OCI-LY7 (cell line): ENCODE results near the gene LSAMP. TPM values are rescaled to one million over a fixed set of nuclear protein-coding genes. Genes with fewer than 3 reads are reported as not detected.

Experiments used
- BruUV-seq: library from RNA; stranded (reverse); fragments of 400-500 nt; replicated peaks from 2 replicates; lab custom pipeline; 2021; lab: Mats Ljungman, UMichigan
- CTCF ChIA-PET: fragments of 300-600 bp; sonication (Branson Sonifier 250); formaldehyde crosslinking; loops from one replicate; lab custom pipeline; 2022; ENCODE audit warnings: antibody characterized with exemption; ENCODE audit not compliant: unreplicated experiment; lab: Charles Lee
- POLR2A ChIA-PET: fragments of 300-600 bp; sonication (Branson Sonifier 250); formaldehyde crosslinking; loops from one replicate; lab custom pipeline; 2022; ENCODE audit warnings: antibody characterized with exemption; lab: Charles Lee
- DNase-seq: peaks from one replicate; pipeline ENCODE4 v3.0.0-alpha.2; 2015; ENCODE audit warnings: low spot score
- H2AFZ ChIP-seq: fragments of 200-600 bp; sonication (generic), shearing (Covaris generic); 2 replicates; pipeline ENCODE4 v1.6.1; 2014; ENCODE audit warnings: mild to moderate bottlenecking, antibody characterized with exemption, low read length, moderate library complexity
- H3K27ac ChIP-seq: fragments of 200-600 bp; sonication (generic); 2 replicates; pipeline ENCODE4 v1.5.1; 2014; ENCODE audit warnings: mixed run types, low read depth, mild to moderate bottlenecking, moderate library complexity, low read length, inconsistent platforms; ENCODE audit not compliant: poor library complexity, severe bottlenecking
- H3K36me3 ChIP-seq: fragments of 200-600 bp; sonication (generic); 2 replicates; pipeline ENCODE4 v1.6.1; 2014; ENCODE audit warnings: mild to moderate bottlenecking, antibody characterized with exemption, low read length, moderate library complexity, mixed read lengths; ENCODE audit not compliant: insufficient read depth
- H3K4me1 ChIP-seq: fragments of 200-600 bp; sonication (generic); 2 replicates; pipeline ENCODE4 v1.5.1; 2014; ENCODE audit warnings: mild to moderate bottlenecking, low read length; ENCODE audit not compliant: insufficient read depth, poor library complexity, severe bottlenecking
- H3K4me2 ChIP-seq: fragments of 200-600 bp; sonication (generic); 2 replicates; pipeline ENCODE4 v1.6.1; 2014; ENCODE audit warnings: mild to moderate bottlenecking, low read length
- H3K4me3 ChIP-seq: fragments of 200-600 bp; sonication (generic); 2 replicates; pipeline ENCODE4 v1.5.1; 2014; ENCODE audit warnings: mild to moderate bottlenecking, low read depth, low read length; ENCODE audit not compliant: poor library complexity, severe bottlenecking
- H3K79me2 ChIP-seq: fragments of 200-600 bp; sonication (generic); 2 replicates; pipeline ENCODE4 v1.6.1; 2016; ENCODE audit warnings: low read depth, mild to moderate bottlenecking, low read length, moderate library complexity, mixed read lengths; ENCODE audit not compliant: insufficient read depth
- H3K9me2 ChIP-seq: fragments of 200-600 bp; sonication (generic); 2 replicates; pipeline ENCODE4 v1.6.1; 2016; ENCODE audit warnings: mild to moderate bottlenecking, low read length, mixed read lengths; ENCODE audit not compliant: insufficient read depth
- H3K9me3 ChIP-seq: fragments of 200-600 bp; sonication (generic); 2 replicates; pipeline ENCODE4 v1.6.1; 2014; ENCODE audit warnings: mild to moderate bottlenecking, mixed run types, low read length, mixed read lengths
- H4K20me1 ChIP-seq: fragments of 200-600 bp; sonication (generic); 2 replicates; pipeline ENCODE4 v1.6.1; 2014; ENCODE audit warnings: mild to moderate bottlenecking, antibody characterized with exemption, low read length, moderate library complexity, mixed read lengths; ENCODE audit not compliant: insufficient read depth
- CTCF ChIP-seq: fragments of 200-600 bp; sonication (generic); conservative IDR thresholded peaks from 2 replicates; pipeline ENCODE4 v1.5.1; 2014; ENCODE audit warnings: mild to moderate bottlenecking, antibody characterized with exemption, low read length, moderate library complexity, mixed read lengths
- EZH2phosphoT487 ChIP-seq: fragments of 200-600 bp; sonication (generic); IDR thresholded peaks from 2 replicates; pipeline ENCODE4 v1.6.1; 2018; ENCODE audit warnings: low read depth, borderline replicate concordance, mild to moderate bottlenecking, mixed run types, antibody characterized with exemption, low read length, moderate library complexity, mixed read lengths
- intact Hi-C: fragments of 100-400 bp; cut with micrococcal nuclease; formaldehyde crosslinking; loops from one replicate; pipeline ENCODE4 v1.10.0; 2022; ENCODE audit not compliant: unreplicated experiment
- total RNA-seq, 2 experiments: library from RNA; depleted of rRNA in 1 of 2; stranded (reverse); fragments of >200 nt in 1 of 2; shearing (Covaris generic) in 1 of 2; gene quantifications; 2 replicates each; pipeline ENCODE4 v1.2.3, GENCODE V29; 2014 to 2022

Gene LSAMP
- total RNA-seq, 2 experiments from 2014 or later: 1.4 TPM; not detected in 1

GRCh38 chr3:115974940-115975339 is 470.3 kb downstream of the LSAMP start:
- CTCF ChIA-PET: no interaction called here
- Histone ChIP-seq H3K4me2 (no peak overlapping the region), H3K36me3 (no peaks in the 10 kb centered on the region), H3K9me2 (no peaks in the 10 kb centered on the region), H2AFZ (no peak overlapping the region), H3K79me2 (no peaks in the 10 kb centered on the region), H3K4me3 (no peak overlapping the region), H3K4me1 (no peaks in the 10 kb centered on the region), H4K20me1 (no peaks in the 10 kb centered on the region), H3K9me3 (no peaks in the 10 kb centered on the region), H3K27ac (no peak overlapping the region)
- POLR2A ChIA-PET: interaction anchor here (1.0 kb wide), 1 partner anchor 9 kb away, joined by 3 read pairs; no protein-coding TSS in a partner anchor
- intact Hi-C loops: no loop called here
- no peak for DNase-seq
- BruUV-seq: no TSS peak
- no peak for TF ChIP-seq CTCF
- no peak for TF ChIP-seq EZH2phosphoT487

GRCh38 chr3:115968871-115969270 is 476.4 kb downstream of the LSAMP start:
- H3K4me2 ChIP-seq: no peak overlapping the region
- no peak overlapping the region for H3K27ac ChIP-seq
- POLR2A ChIA-PET: no interaction called here
- H3K9me2 ChIP-seq: no peaks in the 10 kb centered on the region
- CTCF ChIA-PET: no interaction called here
- H2AFZ ChIP-seq: no peak overlapping the region
- intact Hi-C loops: no loop called here
- H3K9me3 ChIP-seq: no peaks in the 10 kb centered on the region
- no peak overlapping the region for H3K4me3 ChIP-seq
- DNase-seq: no peak
- no peaks in the 10 kb centered on the region for H4K20me1 ChIP-seq
- no peaks in the 10 kb centered on the region for H3K36me3 ChIP-seq
- BruUV-seq: no TSS peak
- H3K79me2 ChIP-seq: no peaks in the 10 kb centered on the region
- no peak for TF ChIP-seq EZH2phosphoT487
- no peaks in the 10 kb centered on the region for H3K4me1 ChIP-seq

DNA sequence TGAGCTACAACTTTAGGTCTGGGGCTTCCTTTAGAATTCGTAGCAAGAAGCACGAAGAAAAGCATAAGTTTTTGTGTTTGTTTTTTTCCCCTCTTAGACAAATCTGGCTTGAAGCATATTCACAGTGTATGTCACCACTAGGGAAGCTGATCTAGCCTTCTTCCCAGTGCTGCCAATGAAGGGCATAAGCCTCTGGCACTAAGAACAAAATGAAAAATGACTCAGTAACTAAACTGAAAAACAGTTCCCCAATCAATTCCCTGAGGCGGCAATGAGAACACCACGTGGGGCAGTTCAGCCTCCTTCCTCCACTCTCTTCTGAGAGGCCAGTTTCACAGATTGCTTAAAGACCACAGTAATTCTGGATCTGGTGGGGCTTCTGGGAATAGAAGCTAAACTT is 483.9 kb downstream of the LSAMP start:
- BruUV-seq: no TSS peak
- Histone ChIP-seq H3K4me1 (no peaks in the 10 kb centered on the region), H3K9me3 (no peaks in the 10 kb centered on the region), H3K4me2 (no peak overlapping the region), H3K9me2 (no peaks in the 10 kb centered on the region), H4K20me1 (no peaks in the 10 kb centered on the region), H3K27ac (no peak overlapping the region), H3K79me2 (no peaks in the 10 kb centered on the region), H3K36me3 (no peaks in the 10 kb centered on the region), H3K4me3 (no peak overlapping the region), H2AFZ (no peak overlapping the region)
- no peak for DNase-seq
- ChIA-PET POLR2A (no interaction called here), CTCF (no interaction called here)
- TF ChIP-seq EZH2phosphoT487 (no peak), CTCF (no peak)
- intact Hi-C loops: no loop called here
